Coronary artery (tissue), 2 donors: Measurements from ENCODE around the gene ABHD1.

Experiments used
- DNase-seq: peaks from one replicate; pipeline ENCODE4 v3.0.0-alpha.2; 2017; ENCODE audit warnings: low spot score
- H3K27ac ChIP-seq, 2 donors: fragments of 200-600 bp; sonication (generic); one replicate each; pipeline ENCODE4 v1.5.1; 2016 to 2019
- H3K4me3 ChIP-seq: fragments of 200-600 bp; sonication (generic); 2 replicates; pipeline ENCODE4 v1.5.1; 2016; ENCODE audit warnings: mild to moderate bottlenecking, moderate library complexity
- CTCF ChIP-seq: fragments of 200-600 bp; sonication (generic); IDR thresholded peaks from one replicate; pipeline ENCODE4 v1.5.1; 2019; ENCODE audit warnings: antibody characterized with exemption

The ABHD1 gene

GRCh38 chr2:27145682-27146081 lies 22.1 kb downstream of the ABHD1 start:
- H3K4me3 ChIP-seq, result no peak overlapping the region
- H3K27ac ChIP-seq, result no peak overlapping the region
- no peak for DNase-seq
- no peak for TF ChIP-seq CTCF

- DNase-seq, result no peak
- no peak for TF ChIP-seq CTCF
- no peak overlapping the region for H3K27ac ChIP-seq
- no peak overlapping the region for H3K4me3 ChIP-seq
Measured at GRCh38 chr2:27147935-27148334, 24.3 kb downstream of the ABHD1 start.

- DNase-seq, result no peak
- H3K27ac ChIP-seq, result no peak within 1 kb of the TSS
- H3K4me3 ChIP-seq, result no peak within 1 kb of the TSS
- no peak for TF ChIP-seq CTCF
Measured at GRCh38 chr2:27148801-27149439, 25.3 kb downstream of the ABHD1 start, which contains the start of gene TCF23. TSS of gene TCF23 (plus strand) at chr2:27149004. CDS start at chr2:27149134, 130 bp downstream.

GRCh38 chr2:27149570-27150405 lies 26.2 kb downstream of the ABHD1 start:
- H3K4me3 ChIP-seq, result no peak overlapping the region
- no peak for TF ChIP-seq CTCF
- no peak for DNase-seq
- H3K27ac ChIP-seq, result no peak overlapping the region

GRCh38 chr2:27150639-27151230 lies 27.1 kb downstream of the ABHD1 start:
- H3K27ac ChIP-seq, result no peak overlapping the region
- H3K4me3 ChIP-seq, result no peak overlapping the region
- no peak for TF ChIP-seq CTCF
- DNase-seq, result no peak

- TF ChIP-seq CTCF, result no peak
- H3K27ac ChIP-seq, result no peak overlapping the region
- DNase-seq, result no peak
- H3K4me3 ChIP-seq, result no peak overlapping the region
Measured at GRCh38 chr2:27152102-27152795, 28.6 kb downstream of the ABHD1 start.
